Stimulated activated CD8-positive, alpha-beta memory T cell treated with anti-CD3 and anti-CD28 coated beads, Interleukin-2, amount 100 ng/mL, for 48 hours (primary cell): ENCODE measurements around the gene GSTO2.
"Not testable (repeated sequence)": the region's sequence is repeated elsewhere in the genome, so short reads cannot be mapped to it uniquely, and the experiment has no call there.

Experiments used
- DNase-seq, 2 donors: peaks; one replicate each; pipeline ENCODE4 v3.0.0-alpha.2; 2020; ENCODE audit warnings: low read depth in 2 of 2

The GSTO2 gene

GRCh38 chr10:104268713-104269645 lies at the start of gene GSTO2:
TSS of gene GSTO2 (plus strand) at chr10:104269184. CDS start at chr10:104274916, 5,732 bp downstream.
- peak; percentile 94 to 97 for DNase-seq

DNA sequence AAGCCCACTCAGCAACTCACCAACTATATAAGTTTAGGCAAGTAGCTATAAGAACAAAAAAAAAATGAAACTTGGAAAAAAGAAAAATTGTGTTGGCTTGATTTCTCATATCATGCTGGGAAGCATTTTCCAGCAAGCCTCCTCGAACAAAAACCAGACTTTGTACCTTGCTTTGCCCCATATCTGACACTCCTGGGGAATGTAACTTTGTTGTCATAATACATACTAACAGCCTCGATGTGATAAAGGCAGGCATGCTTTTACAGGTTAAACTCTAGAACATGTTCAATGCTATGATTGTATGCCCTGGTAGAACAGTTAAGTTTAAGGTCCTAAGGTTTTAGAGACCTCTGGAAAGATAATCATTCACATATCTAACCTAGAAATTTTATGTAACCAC lies 48.5 kb upstream of the GSTO2 start:
- no peak for DNase-seq

- DNase-seq = no peak
Measured at GRCh38 chr10:104223304-104223703, 45.7 kb upstream of the GSTO2 start.

DNA sequence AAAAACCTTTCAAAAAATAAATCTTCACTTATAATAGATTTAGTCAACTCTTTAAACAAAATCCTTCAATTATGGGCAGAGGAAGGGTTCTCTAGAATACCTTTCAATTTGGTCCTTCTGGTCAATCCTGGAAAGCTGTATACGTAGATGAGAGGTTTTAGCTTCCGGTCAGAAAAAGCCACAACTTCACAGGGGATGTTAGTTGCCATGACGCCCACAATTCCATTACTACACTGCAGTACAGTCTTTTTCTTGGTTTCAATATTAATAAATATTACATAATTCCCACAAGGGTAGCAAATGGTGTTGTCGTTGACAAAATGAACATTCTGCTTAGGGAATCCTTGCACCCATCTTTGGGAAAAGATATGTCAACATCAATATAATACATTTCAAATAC lies 38.5 kb upstream of the GSTO2 start:
- DNase-seq = no peak

DNA sequence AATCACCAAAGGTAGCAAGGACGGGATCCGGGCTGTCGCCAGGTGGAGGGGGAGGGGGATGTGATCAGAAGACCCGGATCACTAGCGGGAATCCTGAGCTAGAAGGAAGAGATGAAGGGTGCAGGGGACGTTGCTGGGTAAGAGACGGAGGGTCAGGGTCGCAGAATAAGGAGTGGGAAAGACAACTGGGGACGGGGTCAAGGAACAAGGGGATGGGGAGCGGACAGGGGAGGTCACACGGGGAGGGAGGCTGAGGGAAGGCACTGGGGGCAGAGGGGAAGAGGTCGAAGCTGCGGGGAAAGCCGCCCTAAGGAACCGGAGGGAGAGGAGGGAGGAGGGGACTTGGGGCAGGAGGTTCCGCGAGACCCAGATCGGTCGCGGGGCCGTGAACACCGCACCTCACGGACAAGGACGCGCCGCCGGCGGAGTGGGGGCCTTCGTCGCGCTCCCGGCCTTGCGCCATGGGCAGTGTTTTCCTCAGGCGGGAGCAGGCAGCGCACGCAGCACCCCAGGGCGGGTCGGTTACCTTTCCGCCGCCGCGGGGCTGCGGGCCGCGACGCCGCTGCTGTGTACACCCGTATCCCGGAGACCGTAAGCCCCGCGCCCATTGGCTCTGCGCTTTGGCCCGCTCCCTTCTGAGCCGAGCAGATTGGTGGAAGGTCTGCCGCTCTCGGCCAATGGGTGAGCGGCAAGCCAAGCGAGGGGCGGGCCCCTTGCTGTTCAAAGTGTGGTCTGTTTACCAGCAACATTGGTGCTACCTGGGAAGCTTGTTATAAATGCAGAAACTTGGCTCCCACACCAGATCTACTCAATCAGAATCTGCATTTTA lies 37.0 kb upstream of the GSTO2 start, which contains the start of gene CFAP43:
Gene CFAP43 (minus strand): TSS at position 581 of the 829 bp plus-strand sequence. CDS start 118 bp downstream, at position 463.
- DNase-seq = peak; percentile 94 to 99

DNA sequence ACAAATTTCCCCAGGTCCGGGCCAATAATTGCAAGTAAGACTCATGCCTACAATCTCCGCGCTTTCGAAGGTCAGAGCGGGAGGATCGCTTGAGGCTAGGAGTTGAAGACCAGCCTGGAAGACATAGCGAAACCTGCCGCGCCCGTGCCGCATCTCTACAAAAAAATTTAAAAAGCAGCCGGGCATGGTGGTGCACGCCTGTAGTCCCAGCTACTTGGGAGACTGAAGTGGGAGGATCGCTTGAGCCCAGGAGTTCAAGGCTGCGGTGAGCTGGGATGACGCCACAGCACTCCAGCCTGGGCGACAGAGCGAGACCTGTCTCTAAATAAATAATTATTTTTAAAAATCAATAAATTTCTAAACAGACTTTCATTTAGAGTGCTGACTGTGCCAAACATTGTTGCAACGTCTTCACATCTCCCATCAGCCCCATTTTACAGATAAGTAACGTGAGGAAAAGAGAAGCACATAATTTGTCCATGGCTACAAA lies 36.3 kb upstream of the GSTO2 start:
- no peak for DNase-seq

GRCh38 chr10:104233817-104234216 lies 35.2 kb upstream of the GSTO2 start:
- no peak for DNase-seq

DNA sequence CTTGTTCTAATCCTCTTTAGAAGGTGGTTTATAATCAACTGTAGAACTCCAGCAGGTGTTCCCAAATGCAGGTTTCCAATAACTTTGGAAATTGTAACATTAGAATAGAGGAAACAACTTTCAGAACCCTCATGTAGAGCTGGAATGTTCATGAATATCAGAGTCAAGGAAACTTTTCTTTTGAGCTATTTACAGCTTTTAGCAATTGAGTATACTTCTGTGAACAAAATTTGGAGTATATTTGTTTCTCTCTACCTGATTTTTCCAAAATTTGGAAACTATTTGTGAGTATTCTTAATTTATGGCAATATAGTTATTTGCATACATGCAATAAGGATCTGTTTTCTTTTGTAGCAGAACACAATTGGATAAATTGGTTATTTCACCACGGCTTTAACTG lies 34.0 kb upstream of the GSTO2 start:
- no peak for DNase-seq

- DNase-seq = no peak
Measured at GRCh38 chr10:104235801-104236200, 33.2 kb upstream of the GSTO2 start.

GRCh38 chr10:104240078-104240477 lies 28.9 kb upstream of the GSTO2 start:
- no peak for DNase-seq

- no peak for DNase-seq
Measured at GRCh38 chr10:104242545-104242944, 26.4 kb upstream of the GSTO2 start.

DNA sequence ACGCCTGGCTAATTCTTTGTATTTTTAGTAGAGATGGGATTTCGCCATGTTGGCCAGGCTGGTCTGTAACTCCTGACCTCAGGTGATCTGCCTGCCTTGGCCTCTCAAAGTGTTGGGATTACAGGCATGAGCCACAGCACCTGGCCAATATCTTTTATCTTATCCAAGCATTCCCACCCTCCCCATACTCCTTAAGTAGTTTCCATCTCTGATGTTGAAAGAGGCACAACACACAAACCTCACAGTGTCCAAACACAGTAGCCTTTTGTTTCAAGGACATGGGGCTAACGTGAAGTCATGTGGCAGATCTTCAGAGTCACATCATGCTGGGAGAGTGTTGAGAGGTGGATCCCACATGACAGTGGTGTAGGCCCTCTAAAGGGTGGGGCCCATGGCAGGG lies 26.0 kb upstream of the GSTO2 start:
- not testable (repeated sequence) for DNase-seq

GRCh38 chr10:104243512-104243911 lies 25.5 kb upstream of the GSTO2 start:
- no peak for DNase-seq

- DNase-seq = no peak
Measured at GRCh38 chr10:104245066-104245632, 23.8 kb upstream of the GSTO2 start.

GRCh38 chr10:104246976-104247375 lies 22.0 kb upstream of the GSTO2 start:
- no peak for DNase-seq

DNA sequence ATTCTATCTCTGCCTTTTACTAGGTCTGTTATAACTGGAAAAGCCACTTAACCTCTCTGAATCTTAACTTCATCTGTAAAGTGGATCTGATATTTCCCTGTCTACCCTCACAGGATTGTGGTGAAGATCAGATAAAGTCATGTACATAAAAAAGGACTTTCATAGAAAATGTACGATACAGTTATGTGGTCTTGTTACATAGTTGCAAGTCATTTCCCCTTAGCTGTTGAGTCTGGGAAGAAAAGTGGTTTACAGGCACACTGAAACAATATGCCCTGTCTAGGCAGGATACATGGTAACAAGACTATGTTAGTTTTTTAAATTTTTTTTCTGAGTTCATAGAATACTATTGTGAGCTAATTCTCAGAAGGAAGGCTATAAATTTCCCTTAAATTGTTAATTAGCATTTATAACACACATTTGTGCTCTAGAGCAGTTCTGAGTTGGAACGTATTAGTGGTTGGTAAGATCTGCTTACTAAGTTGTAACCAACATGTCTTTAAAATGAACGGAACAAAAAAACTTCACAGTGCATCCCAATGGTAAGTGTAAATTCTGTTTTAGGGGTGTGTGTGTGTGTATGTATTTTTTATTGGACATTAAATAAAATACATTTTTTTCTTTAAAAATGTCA lies 21.4 kb upstream of the GSTO2 start:
- no peak for DNase-seq

DNA sequence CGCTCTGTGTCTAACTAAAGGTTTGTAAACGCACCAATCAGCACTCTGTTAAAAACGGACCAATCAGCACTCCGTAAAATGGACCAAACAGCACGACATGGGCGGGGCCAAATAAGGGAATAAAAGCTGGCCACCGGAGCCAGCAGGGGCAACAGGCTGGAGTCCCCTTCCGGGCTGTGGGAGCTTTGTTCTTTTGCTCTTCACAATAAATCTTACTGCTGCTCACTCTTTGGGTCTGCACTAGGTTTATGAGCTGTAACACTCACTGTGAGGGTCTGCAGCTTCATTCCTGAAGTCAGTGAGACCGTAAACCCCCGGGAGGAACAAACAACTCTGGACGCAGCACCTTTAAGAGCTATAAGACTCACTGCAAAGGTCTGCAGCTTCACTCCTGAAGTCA lies 20.1 kb upstream of the GSTO2 start:
- not testable (repeated sequence) for DNase-seq

- no peak for DNase-seq
Measured at GRCh38 chr10:104250371-104250770, 18.6 kb upstream of the GSTO2 start.

GRCh38 chr10:104251443-104251842 lies 17.5 kb upstream of the GSTO2 start:
- DNase-seq = no peak

DNA sequence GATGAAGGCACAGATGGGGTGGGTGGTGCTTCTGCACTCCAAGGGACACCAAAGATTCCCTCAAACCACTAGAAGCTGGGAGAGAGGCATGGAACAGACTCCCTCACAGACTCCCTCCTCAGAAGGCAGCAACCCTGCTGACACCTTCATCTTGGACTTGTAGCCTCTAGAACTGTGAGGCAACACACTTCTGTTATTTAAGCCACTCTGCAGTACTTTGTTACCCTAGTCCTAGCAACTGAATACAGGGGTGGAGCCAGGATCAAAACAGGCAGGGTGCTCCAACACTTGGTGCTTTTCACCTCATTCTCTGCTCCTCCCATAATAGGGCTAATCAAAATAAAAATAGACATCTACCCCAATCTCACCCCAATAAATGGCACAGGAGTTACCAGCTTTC lies 16.6 kb upstream of the GSTO2 start:
- no peak for DNase-seq

GRCh38 chr10:104253106-104253505 lies 15.9 kb upstream of the GSTO2 start:
- no peak for DNase-seq
